HG02571 (cell line): ENCODE data around the gene IFT74.

Source experiments
- ATAC-seq: cut with Tn5 transposase; IDR thresholded peaks from one replicate; pipeline ENCODE4 v1.9.1; 2021; ENCODE audit warnings: mild to moderate bottlenecking, moderate library complexity; ENCODE audit not compliant: unreplicated experiment

IFT74 gene

GRCh38 chr9:26973989-26974388 is 17.8 kb downstream of the IFT74 start:
- no peak for ATAC-seq

- ATAC-seq: no peak
Observed at GRCh38 chr9:26974927-26975326, 18.7 kb downstream of the IFT74 start.

GRCh38 chr9:26975728-26976707 is 19.8 kb downstream of the IFT74 start:
- ATAC-seq: no peak

- ATAC-seq: no peak
Observed at GRCh38 chr9:26983340-26983739, 27.1 kb downstream of the IFT74 start.

GRCh38 chr9:26995810-26996209 is 39.6 kb downstream of the IFT74 start:
- ATAC-seq: no peak

- ATAC-seq: no peak
Observed at GRCh38 chr9:27003426-27004077, 47.3 kb downstream of the IFT74 start.

GRCh38 chr9:27005491-27005890 is 49.3 kb downstream of the IFT74 start, which contains the start of gene LRRC19:
TSS of gene LRRC19 (minus strand) at chr9:27005672. CDS start at chr9:26999694, 5,978 bp downstream.
- ATAC-seq: no peak

- ATAC-seq: no peak
Observed at GRCh38 chr9:27019589-27019988, 63.4 kb downstream of the IFT74 start.

- no peak for ATAC-seq
Observed at GRCh38 chr9:27022920-27023319, 66.7 kb downstream of the IFT74 start.

GRCh38 chr9:27029186-27029585 is 73.0 kb downstream of the IFT74 start:
- no peak for ATAC-seq

- peak; percentile 88 for ATAC-seq
Observed at GRCh38 chr9:27033815-27034403, 77.7 kb downstream of the IFT74 start.

GRCh38 chr9:27037499-27037898 is 81.3 kb downstream of the IFT74 start:
- ATAC-seq: no peak

GRCh38 chr9:27041746-27042145 is 85.5 kb downstream of the IFT74 start:
- no peak for ATAC-seq

- no peak for ATAC-seq
Observed at GRCh38 chr9:27042476-27042875, 86.3 kb downstream of the IFT74 start.

- ATAC-seq: no peak
Observed at GRCh38 chr9:27043176-27043575, 87.0 kb downstream of the IFT74 start.

GRCh38 chr9:27047136-27047535 is 90.9 kb downstream of the IFT74 start:
- ATAC-seq: no peak

GRCh38 chr9:27053369-27054022 is 97.3 kb downstream of the IFT74 start:
- ATAC-seq: no peak

GRCh38 chr9:27054125-27054524 is 97.9 kb downstream of the IFT74 start:
- no peak for ATAC-seq

GRCh38 chr9:27054841-27055240 is 98.6 kb downstream of the IFT74 start:
- ATAC-seq: no peak

- ATAC-seq: no peak
Observed at GRCh38 chr9:27059412-27059811, 103.2 kb downstream of the IFT74 start.

GRCh38 chr9:27059907-27060306 is 103.7 kb downstream of the IFT74 start:
- no peak for ATAC-seq
